ENCODE results near the gene VILL. TPM values are rescaled to one million over a fixed set of nuclear protein-coding genes. Genes with fewer than 3 reads are reported as not detected.

Gene VILL
- total and polyA plus RNA-seq, 10 of the 15 experiments (the other 5 are each of a cell fraction or from before 2014, with no cell fraction given) = 0.15 to 5.4 (median 2.1) TPM; not detected in 1

DNA sequence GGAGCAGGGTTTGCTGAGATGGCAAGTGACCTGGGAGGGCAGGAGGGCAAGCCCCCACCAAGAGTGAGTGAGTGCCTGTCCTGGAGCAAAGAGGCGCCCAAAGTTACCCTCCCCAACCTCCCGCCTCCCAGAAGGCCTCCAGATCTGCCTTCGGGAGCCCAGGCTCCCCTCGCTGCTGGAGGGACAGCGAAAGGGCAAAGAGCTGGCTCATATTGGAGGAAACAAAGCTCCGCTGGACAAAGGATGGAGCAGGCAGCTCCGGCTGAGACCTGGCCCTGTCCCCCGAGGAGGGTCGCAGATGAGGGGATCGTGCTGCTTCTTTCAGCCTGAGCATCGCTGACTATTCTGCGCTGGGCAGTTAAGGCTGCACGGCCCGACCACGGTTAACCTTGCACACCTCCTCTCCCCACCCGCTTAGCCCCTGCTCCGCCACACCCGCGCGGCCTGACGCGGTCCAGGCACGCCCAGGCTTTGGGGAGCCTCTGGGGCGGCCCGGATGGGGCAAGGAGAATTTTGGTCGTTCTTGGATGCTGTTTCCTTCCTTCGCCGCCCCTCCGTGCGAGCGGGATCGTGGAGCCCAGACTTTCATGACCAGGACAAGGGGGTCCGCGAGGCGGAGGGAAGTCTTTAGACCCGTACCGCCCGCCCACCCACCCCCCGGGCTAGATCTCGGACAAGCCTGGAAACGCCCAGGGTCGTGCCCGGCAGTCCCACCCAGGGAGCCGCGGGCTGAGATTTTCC lies 38.2 kb downstream of the VILL start:
- CTCF ChIA-PET = no interaction called here
- H3K4me1 ChIP-seq (ENCODE audit: control insufficient read depth, insufficient read depth, low read length) = no peaks in the 10 kb centered on the region
- RAD21 ChIA-PET (ENCODE audit: unreplicated experiment) = no interaction called here
- TF ChIP-seq CHD2 (IDR thresholded peaks at IDR 0.05; ENCODE audit: borderline replicate concordance, low read depth, low read length) (no peak), SUZ12 (IDR thresholded peaks at IDR 0.05; ENCODE audit: unreplicated experiment) (no peak), RBBP5 (conservative IDR thresholded peaks at IDR 0.05) (no peak), NFYA (IDR thresholded peaks at IDR 0.05; ENCODE audit: borderline replicate concordance, low read depth, low read length) (no peak), NR2C2 (IDR thresholded peaks at IDR 0.05; ENCODE audit: borderline replicate concordance, control insufficient read depth, insufficient read length, low read depth) (no peak), RFX5 (IDR thresholded peaks at IDR 0.05; ENCODE audit: low read depth, low read length) (no peak), EGR1 (IDR thresholded peaks at IDR 0.05; ENCODE audit: borderline replicate concordance in 1 of 2, low read depth in 2 of 2, low read length in 2 of 2) (no peak), ZBED1 (IDR thresholded peaks at IDR 0.05; ENCODE audit: borderline replicate concordance) (no peak), IRF4 (IDR thresholded peaks at IDR 0.05; ENCODE audit: low read depth, low read length) (no peak), ASH2L (IDR thresholded peaks at IDR 0.05; ENCODE audit: borderline replicate concordance, low read depth) (no peak), MEF2A (IDR thresholded peaks at IDR 0.05; ENCODE audit: insufficient read depth, low read depth, low read length) (no peak), CREB1 (IDR thresholded peaks at IDR 0.05; ENCODE audit: low read depth) (no peak)
- TF ChIP-seq, protein P1, sequence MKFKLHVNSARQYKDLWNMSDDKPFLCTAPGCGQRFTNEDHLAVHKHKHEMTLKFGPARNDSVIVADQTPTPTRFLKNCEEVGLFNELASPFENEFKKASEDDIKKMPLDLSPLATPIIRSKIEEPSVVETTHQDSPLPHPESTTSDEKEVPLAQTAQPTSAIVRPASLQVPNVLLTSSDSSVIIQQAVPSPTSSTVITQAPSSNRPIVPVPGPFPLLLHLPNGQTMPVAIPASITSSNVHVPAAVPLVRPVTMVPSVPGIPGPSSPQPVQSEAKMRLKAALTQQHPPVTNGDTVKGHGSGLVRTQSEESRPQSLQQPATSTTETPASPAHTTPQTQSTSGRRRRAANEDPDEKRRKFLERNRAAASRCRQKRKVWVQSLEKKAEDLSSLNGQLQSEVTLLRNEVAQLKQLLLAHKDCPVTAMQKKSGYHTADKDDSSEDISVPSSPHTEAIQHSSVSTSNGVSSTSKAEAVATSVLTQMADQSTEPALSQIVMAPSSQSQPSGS (IDR thresholded peaks at IDR 0.05; ENCODE audit: low read length) = no peak
- TF ChIP-seq, protein P2, sequence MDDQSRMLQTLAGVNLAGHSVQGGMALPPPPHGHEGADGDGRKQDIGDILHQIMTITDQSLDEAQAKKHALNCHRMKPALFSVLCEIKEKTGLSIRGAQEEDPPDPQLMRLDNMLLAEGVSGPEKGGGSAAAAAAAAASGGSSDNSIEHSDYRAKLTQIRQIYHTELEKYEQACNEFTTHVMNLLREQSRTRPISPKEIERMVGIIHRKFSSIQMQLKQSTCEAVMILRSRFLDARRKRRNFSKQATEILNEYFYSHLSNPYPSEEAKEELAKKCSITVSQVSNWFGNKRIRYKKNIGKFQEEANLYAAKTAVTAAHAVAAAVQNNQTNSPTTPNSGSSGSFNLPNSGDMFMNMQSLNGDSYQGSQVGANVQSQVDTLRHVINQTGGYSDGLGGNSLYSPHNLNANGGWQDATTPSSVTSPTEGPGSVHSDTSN (IDR thresholded peaks at IDR 0.05; ENCODE audit: insufficient replicate concordance, low read depth, low read length) = no peak
- TF ChIP-seq, protein P3, sequence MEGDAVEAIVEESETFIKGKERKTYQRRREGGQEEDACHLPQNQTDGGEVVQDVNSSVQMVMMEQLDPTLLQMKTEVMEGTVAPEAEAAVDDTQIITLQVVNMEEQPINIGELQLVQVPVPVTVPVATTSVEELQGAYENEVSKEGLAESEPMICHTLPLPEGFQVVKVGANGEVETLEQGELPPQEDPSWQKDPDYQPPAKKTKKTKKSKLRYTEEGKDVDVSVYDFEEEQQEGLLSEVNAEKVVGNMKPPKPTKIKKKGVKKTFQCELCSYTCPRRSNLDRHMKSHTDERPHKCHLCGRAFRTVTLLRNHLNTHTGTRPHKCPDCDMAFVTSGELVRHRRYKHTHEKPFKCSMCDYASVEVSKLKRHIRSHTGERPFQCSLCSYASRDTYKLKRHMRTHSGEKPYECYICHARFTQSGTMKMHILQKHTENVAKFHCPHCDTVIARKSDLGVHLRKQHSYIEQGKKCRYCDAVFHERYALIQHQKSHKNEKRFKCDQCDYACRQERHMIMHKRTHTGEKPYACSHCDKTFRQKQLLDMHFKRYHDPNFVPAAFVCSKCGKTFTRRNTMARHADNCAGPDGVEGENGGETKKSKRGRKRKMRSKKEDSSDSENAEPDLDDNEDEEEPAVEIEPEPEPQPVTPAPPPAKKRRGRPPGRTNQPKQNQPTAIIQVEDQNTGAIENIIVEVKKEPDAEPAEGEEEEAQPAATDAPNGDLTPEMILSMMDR (IDR thresholded peaks at IDR 0.05 in 2 of 3, conservative IDR thresholded peaks at IDR 0.05 in 1 of 3; ENCODE audit: control insufficient read depth in 2 of 3, extremely low read depth in 1 of 3, insufficient read depth in 1 of 3, low read depth in 3 of 3, low read length in 3 of 3) = no peak
- in situ Hi-C loops (cut with MboI) (no loop called here), intact Hi-C loops (cut with micrococcal nuclease; ENCODE audit: unreplicated experiment) (no loop called here)
- H3K4me3 ChIP-seq = no peak overlapping the region
- H2AFZ ChIP-seq (ENCODE audit: control insufficient read depth, low read depth, low read length) = no peak overlapping the region
- no peak for ATAC-seq
- no peak overlapping the region for H3K4me2 ChIP-seq (ENCODE audit: control insufficient read depth, insufficient read depth)
- H3K36me3 ChIP-seq (ENCODE audit: control insufficient read depth in 2 of 2, insufficient read depth in 2 of 2, low read length in 1 of 2) = no peaks in the 10 kb centered on the region
- BruUV-seq (replicated peaks) = no TSS peak
- no peak overlapping the region for H3K9ac ChIP-seq (ENCODE audit: control insufficient read depth, insufficient read depth, low read length)
- WGBS (ENCODE audit: insufficient coverage, insufficient replicate concordance, low lambda C conversion rate, missing lambda C conversion rate) = 36% methylated on average over 32 of the region's 45 CpGs
- POLR2A ChIA-PET = no interaction called here
- SMC1A ChIA-PET (ENCODE audit: uncharacterized antibody, unreplicated experiment) = no interaction called here
- no peak for DNase-seq (ENCODE audit: low read depth, low spot score)
- H3K27me3 ChIP-seq (replicated peaks in 1 of 2; ENCODE audit: control insufficient read depth in 2 of 2, insufficient read depth in 2 of 2, low read length in 1 of 2) = peaks cover 8 to 17% of the 10 kb centered on the region in 2 experiments
- no peak overlapping the region for H3K27ac ChIP-seq (ENCODE audit: control insufficient read depth, insufficient read depth)
- no peaks in the 10 kb centered on the region for H3K9me3 ChIP-seq (replicated peaks; ENCODE audit: control insufficient read depth, insufficient read depth, low read length)
- FAIRE-seq = no peak
- H4K20me1 ChIP-seq (ENCODE audit: control insufficient read depth, insufficient read depth) = no peaks in the 10 kb centered on the region
- no peaks in the 10 kb centered on the region for H3K79me2 ChIP-seq (ENCODE audit: control insufficient read depth, insufficient read depth, low read length)
